Activated CD4-positive, alpha-beta T cell treated with anti-CD3 and anti-CD28 coated beads, Interleukin-2, amount 50 U/mL, for 16 hours (primary cell): ENCODE data around the gene MGAT3.
"Not testable (repeated sequence)": the region's sequence is repeated elsewhere in the genome, so short reads cannot be mapped to it uniquely, and the experiment has no call there.

Source experiments
- DNase-seq: peaks from one replicate; pipeline ENCODE4 v3.0.0-alpha.2; 2020

The MGAT3 gene, protein sequence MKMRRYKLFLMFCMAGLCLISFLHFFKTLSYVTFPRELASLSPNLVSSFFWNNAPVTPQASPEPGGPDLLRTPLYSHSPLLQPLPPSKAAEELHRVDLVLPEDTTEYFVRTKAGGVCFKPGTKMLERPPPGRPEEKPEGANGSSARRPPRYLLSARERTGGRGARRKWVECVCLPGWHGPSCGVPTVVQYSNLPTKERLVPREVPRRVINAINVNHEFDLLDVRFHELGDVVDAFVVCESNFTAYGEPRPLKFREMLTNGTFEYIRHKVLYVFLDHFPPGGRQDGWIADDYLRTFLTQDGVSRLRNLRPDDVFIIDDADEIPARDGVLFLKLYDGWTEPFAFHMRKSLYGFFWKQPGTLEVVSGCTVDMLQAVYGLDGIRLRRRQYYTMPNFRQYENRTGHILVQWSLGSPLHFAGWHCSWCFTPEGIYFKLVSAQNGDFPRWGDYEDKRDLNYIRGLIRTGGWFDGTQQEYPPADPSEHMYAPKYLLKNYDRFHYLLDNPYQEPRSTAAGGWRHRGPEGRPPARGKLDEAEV

DNA sequence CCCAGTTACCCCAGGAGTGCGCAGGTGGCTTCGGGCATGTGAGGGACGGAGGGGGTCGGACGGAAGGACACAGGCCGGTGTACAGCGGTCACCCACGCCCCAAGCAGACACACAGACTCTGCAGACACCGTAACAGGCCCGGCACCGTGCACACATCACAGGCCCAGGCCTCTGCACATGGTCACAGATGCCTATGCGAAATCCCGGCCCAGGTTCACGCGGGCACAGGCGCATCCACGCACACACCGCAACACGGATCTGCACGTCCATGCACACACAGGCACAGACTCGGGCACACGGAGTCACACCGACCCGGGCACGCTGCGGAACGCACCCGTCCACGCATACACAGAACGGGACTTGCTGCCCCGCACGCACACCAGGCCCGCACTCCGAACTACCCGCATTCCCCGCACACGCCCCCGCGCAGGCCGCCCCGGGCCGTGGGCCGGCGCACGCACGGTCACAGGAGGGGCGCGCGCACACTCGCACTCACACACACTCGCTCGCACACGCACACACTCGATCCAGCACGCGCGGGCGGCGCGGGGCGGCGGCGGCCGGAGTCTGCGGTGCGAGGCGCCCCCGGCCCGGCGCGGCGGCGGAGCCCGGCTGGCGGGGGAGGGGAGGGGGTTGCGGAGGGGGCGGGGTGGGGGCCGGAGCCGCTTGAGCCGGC, at the start of gene MGAT3:
TSS of gene MGAT3 (plus strand) at position 491 of the 676 bp plus-strand sequence. CDS start 30,336 bp downstream, outside the sequence.
- DNase-seq, result no peak

DNA sequence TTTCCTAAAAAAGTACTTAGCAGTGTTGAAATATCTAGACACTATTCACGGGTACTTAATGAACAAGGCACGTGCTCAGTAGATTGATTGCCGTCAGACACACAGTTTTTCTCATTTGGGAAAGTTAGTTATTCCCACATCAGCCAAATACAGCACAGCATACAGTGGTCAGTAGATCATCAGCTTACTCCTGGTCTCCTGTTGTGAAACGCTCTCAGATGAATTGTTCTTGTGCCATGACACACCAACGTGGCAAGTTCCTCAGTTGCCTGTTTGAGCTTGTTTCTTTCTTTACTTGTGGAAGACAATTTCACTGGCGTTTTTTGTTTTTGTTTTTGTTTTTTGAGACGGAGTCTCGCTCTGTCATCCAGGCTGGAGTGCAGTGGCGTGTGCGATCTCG, 48.6 kb upstream of the MGAT3 start:
- DNase-seq, result no peak

DNA sequence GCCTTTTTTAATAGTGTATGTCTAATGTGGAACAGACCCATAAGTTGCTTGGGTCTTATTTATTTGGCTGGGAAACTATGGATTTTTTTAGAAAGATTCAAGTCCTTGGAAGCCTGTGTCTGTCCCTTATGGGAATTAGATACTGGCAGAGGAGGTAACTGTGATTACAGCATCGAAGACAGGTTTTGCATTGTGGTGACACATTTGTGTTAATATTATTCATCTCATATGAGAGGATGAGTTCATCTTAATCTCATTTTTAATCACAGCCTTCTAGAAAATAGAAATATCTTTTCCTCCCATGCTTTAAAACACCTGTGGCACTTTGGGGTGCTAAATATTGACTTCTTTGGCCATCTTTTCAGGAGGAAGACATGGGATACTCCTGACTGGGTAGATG, 48.0 kb upstream of the MGAT3 start:
- DNase-seq, result peak; percentile 33

DNA sequence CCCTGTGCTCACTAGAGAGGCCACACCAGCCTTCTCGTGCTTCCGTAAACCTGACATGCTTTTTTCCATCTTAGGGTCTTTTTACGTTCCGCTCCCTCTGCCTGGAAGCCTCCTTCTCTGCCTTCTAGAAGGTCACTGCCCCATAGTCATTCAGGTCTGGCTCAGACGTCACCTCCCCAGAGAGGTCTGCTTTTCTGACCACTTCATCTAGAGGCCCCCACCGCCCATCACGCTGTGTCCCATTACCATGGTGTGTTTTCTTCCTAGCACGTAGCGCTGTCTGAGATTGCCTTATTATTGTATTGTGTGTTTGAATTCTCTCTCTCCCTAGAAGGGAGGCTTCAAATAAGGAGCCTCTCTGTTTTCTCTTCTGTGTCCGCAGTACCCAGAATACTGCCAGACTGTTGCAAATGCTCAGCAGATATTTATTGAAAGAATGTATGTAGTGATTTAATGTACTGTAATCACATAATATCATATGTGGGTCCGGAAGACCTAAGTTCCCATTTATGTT, 47.2 kb upstream of the MGAT3 start:
- no peak for DNase-seq

DNA sequence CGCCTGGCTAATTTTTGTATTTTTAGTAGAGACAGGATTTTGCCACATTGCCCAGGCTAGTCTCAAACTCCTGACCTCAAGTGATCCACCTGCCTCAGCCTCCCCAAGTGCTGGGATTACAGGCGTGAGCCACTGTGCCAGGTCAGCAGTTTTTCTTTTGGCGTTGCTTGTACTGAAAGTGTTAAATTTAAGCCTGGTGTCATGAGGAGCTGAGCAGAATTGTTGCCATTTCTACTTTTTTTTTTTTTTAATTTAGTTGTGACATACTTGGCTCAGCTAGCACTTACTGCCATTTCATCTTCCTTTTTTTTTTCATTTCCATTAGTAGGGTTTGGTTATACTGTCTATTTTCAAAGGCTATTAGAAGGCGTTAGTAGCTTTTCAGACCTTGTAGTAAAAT, 46.5 kb upstream of the MGAT3 start:
- DNase-seq, result no peak

DNA sequence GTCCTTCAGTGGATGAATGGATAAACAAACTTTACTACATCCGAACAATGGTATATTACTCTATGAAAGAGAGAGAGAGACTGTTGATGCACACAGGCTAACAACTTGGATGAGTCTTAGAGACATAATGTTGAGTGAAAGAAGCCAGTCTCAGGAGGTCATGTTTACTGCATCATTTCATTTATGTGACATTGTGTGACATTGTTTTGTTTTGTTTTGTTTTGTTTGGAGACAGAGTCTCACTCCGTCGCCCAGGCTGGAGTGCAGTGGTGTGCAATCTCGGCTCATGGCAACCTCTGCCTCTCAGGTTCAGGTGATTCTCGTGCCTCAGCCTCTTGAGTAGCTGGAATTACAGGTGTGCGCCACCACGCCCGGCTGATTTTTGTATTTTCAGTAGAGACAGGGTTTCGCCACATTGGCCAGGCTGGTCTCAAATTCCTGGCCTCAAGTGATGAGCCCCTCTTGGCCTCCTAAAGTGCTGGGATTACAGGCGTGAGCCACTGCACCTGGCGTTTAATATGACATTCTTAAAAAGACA, 44.9 kb upstream of the MGAT3 start:
- DNase-seq, result not testable (repeated sequence)

DNA sequence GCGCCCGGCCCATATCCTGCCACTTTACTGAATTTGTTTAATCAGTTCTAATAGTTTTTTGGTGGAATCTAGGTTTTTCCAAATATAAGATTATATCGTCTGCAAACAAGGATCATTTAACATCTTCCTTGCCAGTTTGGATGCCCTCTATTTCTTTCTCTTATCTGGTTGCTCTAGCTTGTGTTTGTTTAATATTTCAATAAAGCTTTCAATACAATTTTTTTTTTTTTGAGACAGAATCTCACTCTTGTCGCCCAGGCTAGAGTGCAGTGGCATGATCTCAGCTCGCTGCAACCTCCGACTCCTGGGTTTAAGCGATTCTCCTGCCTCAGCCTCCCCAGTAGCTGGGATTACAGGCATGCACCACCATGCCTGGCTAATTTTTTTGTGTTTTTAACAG, 43.6 kb upstream of the MGAT3 start:
- DNase-seq, result not testable (repeated sequence)

DNA sequence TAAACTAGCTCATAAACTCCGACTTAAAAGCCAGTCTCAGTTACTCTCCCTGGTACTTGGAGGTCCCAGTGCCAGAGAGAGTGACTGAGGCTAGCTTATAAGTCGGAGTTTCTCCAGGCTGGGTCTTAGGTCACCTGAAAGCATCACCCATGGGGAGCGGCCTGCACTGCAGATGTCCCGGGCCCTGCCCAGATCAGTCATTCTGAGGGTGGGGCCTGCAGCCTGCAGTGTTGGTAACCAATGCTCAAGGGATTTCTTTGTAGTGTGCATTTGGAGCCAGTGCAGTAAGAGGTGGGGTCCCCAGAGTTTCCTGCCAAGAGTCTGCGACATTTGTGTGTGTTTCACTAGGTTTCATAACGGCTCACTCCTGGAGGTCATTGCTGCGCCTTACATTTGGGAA, 42.4 kb upstream of the MGAT3 start:
- no peak for DNase-seq

DNA sequence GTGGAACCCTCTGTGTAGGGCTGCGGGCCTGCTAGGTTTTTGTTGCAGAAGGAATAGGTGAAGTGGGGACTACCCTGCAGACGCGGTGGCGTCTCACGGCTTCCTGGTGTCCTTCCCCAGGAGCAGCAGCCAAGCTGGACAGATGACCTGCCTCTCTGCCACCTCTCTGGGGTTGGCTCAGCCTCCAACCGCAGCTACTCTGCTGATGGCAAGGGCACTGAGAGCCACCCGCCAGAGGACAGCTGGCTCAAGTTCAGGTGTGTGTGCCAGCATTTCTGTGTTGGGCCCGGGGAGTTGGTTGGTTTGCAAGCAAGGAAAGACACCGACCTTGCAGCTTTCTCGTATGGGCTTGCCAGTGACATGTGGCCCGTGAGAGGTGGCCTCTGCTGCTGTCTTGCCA, 41.9 kb upstream of the MGAT3 start:
- DNase-seq, result no peak

DNA sequence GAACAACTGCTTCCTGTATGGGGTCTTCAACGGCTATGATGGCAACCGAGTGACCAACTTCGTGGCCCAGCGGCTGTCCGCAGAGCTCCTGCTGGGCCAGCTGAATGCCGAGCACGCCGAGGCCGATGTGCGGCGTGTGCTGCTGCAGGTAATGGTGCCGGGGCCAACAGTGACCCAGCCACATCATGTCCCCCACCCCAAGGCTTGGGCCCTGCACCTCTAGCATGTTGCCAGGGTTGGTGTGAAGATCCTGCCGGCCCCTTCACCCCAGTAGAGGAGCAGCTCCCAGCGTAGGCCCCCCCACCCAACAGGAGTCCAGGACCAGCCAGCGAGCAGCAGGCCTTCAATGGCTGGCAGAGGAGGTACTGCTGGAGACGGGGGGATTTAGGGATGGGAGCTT, 41.3 kb upstream of the MGAT3 start:
- DNase-seq, result no peak

DNA sequence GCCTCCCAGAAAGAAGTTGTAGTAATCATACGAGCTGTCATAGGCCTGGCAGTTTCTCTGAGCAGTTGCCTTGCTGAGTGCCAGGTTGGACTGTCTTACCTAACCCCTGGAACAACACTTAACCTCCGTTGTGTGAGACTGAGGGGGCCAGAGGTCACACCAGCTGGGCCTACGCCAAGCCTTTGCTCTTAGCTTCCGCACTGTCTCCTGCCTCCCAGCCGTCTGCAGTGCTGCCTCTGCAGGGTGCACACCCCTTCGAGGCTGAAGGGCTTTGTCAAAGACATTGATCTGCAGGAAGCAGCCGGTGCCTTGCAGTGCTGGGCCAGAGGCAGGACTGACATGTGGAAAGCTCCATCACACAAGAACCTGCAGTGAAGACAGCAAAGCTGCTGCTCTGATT, 40.5 kb upstream of the MGAT3 start:
- no peak for DNase-seq

DNA sequence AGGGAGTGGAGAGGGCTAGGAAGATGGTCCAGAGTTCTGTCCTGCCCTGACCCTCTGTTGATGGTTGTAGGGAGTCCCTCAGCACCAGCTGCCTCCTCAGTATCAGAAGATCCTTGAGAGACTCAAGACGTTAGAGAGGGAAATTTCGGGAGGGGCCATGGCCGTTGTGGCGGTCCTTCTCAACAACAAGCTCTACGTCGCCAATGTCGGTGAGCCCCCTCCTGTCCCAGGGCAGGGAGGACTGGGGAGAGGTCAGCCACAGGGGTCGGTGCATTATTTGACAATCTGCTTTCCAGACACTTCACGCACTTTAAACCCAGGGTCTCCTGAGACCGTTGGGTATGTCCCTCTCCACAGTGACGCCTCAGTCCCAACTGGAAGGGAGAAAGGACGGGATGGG, 39.2 kb upstream of the MGAT3 start:
- no peak for DNase-seq

DNA sequence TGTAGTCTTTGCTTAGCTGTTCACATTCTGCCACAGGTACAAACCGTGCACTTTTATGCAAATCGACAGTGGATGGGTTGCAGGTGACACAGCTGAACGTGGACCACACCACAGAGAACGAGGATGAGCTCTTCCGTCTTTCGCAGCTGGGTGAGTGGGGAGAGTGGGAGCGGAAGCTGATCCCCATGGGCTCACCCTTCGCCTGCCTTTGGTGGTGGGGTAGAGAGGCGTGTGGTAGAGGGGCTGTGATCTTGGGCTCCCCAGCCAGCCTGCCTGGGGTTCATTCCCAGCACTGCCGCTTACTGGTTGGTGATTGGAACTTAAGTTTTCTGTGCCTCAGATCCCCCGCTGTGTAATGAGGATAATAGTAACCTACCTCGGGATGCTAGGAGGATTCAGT, 38.1 kb upstream of the MGAT3 start:
- DNase-seq, result no peak

DNA sequence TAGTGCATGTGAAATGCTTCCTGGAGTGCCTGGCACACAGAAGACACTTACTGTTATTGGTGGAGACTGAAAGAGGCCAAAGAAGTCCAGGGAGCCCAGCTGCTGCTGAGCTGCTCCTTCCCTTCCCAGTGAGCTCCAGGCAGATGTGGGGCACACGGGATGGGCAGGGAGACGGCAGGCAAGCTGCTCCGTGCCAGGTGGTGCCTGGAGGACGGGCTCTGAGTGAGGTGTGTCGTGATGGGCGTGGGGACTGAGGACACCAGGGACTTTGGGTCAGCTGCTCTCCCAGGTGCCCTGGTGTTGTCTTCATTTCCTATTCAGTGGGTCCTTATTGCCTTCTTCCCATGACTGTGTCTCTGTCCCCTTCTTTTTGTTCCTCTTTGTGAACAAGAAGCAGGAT, 37.7 kb upstream of the MGAT3 start:
- DNase-seq, result no peak

DNA sequence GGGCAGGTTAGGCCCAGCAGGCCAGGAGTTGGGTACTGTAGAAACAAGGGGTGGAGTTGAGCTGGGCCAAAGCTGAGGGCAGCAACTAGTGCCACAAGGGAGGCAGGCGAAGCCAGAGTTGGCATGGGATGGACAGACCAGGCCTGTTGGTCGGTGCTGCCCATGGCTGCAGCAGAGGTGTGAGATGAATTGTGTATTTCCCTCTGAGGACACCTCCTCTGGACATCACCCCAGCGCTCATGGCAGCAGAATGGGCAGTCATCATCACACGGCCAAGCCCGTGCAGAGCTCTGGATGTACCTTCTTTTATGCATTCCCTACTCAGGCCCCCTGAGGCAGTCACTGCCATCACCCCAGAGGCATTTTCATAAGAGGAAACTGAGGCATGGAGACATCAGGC, 36.9 kb upstream of the MGAT3 start:
- no peak for DNase-seq

DNA sequence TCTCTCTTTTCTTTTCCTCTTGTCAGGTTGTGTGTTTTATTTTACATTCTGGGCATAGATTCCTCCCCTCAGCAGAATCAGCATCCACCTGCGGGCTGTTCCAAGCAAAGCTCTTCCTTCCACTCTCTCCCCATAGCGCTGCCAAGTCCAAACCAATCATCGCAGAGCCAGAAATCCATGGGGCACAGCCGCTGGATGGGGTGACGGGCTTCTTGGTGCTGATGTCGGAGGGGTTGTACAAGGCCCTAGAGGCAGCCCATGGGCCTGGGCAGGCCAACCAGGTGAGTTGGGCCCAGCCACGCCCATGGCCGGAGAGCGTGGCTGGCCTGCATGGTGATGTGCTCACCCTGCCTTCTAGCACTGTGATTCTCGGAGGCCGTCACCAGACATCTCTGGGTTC, 35.1 kb upstream of the MGAT3 start:
- DNase-seq, result no peak

DNA sequence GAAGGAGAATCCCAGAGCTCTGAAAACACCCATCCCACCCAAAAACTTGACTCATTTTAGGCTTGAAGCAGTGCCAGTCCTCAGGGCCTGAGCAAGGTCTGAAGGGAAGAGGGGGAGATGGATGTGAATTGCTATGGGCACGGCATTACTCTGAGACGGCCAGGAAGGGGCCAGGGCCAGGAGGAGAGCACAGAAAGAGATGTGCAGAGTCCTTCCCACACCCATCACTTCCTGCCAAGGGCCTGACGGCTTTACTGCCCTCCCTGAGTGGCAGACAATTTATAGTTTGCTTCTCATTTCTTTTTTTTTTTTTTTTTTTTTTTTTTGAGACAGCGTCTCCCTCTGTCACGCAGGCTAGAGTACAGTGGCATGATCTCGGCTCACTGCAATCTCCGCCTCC, 34.7 kb upstream of the MGAT3 start:
- DNase-seq, result no peak

DNA sequence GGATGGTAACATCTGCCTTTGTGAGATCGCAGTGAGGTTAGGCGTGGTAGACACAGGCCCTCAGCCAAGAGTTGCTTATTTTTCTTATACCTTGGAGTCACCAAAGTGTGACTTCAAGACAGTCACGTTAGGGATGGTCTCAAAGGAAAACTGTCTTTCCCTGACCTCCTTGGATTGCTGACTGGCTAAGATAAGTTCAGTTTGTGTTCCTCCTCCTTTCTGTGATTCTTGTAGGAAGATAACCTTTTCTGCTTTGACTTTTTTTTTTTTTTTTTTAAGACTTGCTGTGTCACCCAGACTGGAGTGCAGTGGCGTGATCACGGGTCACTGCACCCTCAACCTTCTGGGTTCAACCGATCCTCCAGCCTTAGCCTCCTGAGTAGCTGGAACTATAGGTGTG, 34.1 kb upstream of the MGAT3 start:
- DNase-seq, result no peak

DNA sequence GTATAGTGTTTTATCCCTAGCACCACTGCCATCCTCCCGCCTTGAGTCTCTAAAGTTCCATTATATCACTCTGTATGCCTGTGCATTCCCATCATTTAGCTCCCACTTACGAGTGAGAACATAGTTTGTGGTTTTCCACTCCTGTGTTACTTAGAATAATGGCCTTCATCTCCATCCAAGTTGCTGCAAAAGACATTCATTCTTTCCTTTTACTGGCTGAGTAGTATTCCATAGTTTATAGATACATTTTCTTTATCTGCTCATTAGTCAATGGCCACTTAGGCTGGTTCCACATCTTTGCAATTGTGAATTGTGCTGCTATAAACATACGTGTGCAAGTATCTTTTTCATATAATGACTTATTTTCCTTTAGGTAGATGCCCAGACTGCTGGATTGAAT, 32.8 kb upstream of the MGAT3 start:
- no peak for DNase-seq

DNA sequence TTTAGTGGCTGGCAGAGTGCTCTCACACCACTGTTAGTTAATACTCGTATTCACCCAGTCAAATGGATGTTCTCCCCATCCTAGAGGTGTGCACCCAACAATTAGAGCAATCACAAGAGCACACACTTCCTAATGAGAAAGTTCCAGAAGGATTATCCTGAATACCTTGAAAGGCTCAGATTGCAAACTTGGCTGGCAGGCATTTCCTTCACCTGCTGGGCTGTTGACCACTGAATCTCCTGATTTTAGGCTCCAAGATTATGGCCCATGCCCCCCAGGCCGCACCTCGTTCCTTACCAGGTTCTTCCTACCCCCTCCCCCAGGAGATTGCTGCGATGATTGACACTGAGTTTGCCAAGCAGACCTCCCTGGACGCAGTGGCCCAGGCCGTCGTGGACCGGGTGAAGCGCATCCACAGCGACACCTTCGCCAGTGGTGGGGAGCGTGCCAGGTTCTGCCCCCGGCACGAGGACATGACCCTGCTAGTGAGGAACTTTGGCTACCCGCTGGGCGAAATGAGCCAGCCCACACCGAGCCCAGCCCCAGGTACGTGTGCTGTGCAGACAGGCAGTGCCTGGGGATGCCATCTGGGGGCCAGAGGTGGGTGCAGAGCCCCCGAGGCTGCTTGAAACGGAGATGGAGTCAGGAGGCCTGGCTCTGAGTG, 30.3 kb upstream of the MGAT3 start:
- no peak for DNase-seq

DNA sequence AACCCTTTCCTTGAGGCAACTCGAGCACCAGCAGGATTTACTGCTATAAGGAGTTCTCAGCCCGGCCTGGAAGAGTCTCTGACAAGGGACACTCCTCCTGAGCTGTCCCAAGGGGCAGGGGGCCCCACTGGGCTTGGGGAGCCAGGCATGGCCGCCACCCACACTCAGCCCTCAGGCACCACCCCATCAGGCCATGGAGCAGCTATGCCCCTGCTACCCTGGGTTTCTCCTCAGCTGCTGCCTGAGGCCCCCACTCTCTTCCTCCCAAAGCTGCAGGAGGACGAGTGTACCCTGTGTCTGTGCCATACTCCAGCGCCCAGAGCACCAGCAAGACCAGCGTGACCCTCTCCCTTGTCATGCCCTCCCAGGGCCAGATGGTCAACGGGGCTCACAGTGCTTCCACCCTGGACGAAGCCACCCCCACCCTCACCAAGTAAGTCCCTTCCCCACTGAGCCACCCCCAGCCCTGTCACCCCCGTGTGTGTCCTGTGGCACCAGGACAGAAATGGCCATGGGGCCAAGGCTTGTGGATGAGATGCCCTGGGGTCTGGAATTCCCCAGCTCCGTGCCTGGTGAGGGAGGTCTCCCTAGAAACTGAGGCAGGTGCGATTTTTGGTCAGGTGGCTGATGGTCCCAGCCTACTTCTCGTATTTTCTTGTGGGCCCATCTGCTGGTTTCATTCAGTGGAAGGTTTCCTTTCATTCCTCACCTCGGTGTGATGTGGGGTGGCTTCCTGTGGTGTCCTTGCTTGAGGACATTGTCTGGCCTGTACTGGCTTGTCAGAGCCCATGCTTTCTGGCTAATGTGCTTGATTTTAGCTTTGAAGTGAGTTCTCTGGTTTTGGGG, 28.8 kb upstream of the MGAT3 start:
- DNase-seq, result no peak

DNA sequence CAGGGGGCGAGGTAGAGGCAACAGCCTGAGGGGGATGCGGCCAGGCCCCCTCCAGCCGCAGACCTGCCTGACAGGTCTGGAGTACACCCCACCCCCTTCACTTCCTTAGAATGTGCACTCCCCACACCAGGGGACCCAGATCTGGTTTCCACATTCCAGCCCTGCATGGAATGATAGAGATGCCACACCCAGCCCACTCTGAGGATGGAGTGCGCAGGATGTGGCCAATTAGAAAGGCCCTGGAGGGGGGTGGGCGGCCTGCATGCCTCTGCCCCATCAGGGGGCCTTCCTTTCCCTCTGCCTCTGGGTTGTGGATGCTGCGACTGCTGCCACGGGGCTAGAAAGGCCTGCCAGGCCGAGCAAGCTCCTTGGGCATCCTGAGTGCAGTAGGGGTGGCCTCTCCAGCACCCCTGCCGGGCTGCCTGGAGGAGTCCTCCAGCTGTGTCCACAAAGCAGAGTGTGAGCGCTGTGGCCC, 28.2 kb upstream of the MGAT3 start:
- DNase-seq, result no peak
